Activated gamma-delta T cell treated with Interleukin-2 at 50 U/mL for 16 hours (primary cell): ENCODE results near the gene RBP3.

Experiments used
- DNase-seq: peaks from one replicate; pipeline ENCODE4 v3.0.0-alpha.2; 2020

RBP3 gene

GRCh38 chr10:47348138-47348651 lies at the start of gene RBP3:
RBP3 (plus strand) TSS chr10:47348363; CDS start chr10:47348485, 122 bp downstream.
- DNase-seq, result no peak

GRCh38 chr10:47298715-47299114 lies 49.4 kb upstream of the RBP3 start:
- DNase-seq, result no peak

GRCh38 chr10:47299611-47300428 lies 48.3 kb upstream of the RBP3 start, which contains the start of gene GDF10:
GDF10 (plus strand) TSS chr10:47300197; CDS start chr10:47300652, 455 bp downstream.
- DNase-seq, result no peak

- no peak for DNase-seq
These were observed 47.7 kb upstream of the RBP3 start for GRCh38 chr10:47300429-47300931.

- no peak for DNase-seq
These were observed 46.3 kb upstream of the RBP3 start for GRCh38 chr10:47301833-47302232.

GRCh38 chr10:47303105-47303504 lies 45.1 kb upstream of the RBP3 start:
- no peak for DNase-seq

GRCh38 chr10:47303866-47304265 lies 44.3 kb upstream of the RBP3 start:
- no peak for DNase-seq

GRCh38 chr10:47305566-47305965 lies 42.6 kb upstream of the RBP3 start:
- DNase-seq, result no peak

- no peak for DNase-seq
These were observed 41.6 kb upstream of the RBP3 start for GRCh38 chr10:47306387-47307210.

- no peak for DNase-seq
These were observed 40.8 kb upstream of the RBP3 start for GRCh38 chr10:47307381-47307780.

GRCh38 chr10:47308775-47309174 lies 39.4 kb upstream of the RBP3 start:
- no peak for DNase-seq

- DNase-seq, result no peak
These were observed 38.6 kb upstream of the RBP3 start for GRCh38 chr10:47309408-47310089.

- DNase-seq, result no peak
These were observed 38.1 kb upstream of the RBP3 start for GRCh38 chr10:47310090-47310505.

- peak; percentile 55 for DNase-seq
These were observed 36.8 kb upstream of the RBP3 start for GRCh38 chr10:47311193-47311931.

- DNase-seq, result peak; percentile 78
These were observed 36.1 kb upstream of the RBP3 start for GRCh38 chr10:47311932-47312662.

GRCh38 chr10:47312663-47312995 lies 35.5 kb upstream of the RBP3 start:
- no peak for DNase-seq

GRCh38 chr10:47314416-47314970 lies 33.7 kb upstream of the RBP3 start:
- DNase-seq, result no peak

GRCh38 chr10:47315421-47315820 lies 32.7 kb upstream of the RBP3 start:
- no peak for DNase-seq

GRCh38 chr10:47316131-47316530 lies 32.0 kb upstream of the RBP3 start:
- DNase-seq, result no peak

- no peak for DNase-seq
These were observed 30.9 kb upstream of the RBP3 start for GRCh38 chr10:47317251-47317650.

GRCh38 chr10:47318706-47319105 lies 29.5 kb upstream of the RBP3 start:
- DNase-seq, result no peak
